NB4 (cell line): ENCODE results near the gene TMPRSS3.

ENCODE experiments used
- POLR2A ChIP-seq: IDR thresholded peaks from 2 replicates; pipeline ENCODE4 v1.6.1; 2011; ENCODE audit warnings: mild to moderate bottlenecking; ENCODE audit not compliant: insufficient read length; ENCODE audit errors: extremely low read depth
- TF ChIP-seq, protein P1 (sequence below): IDR thresholded peaks from one replicate; pipeline ENCODE4 v1.5.1; 2012; ENCODE audit warnings: low read depth, low read length
- TF ChIP-seq, protein P2 (sequence below): IDR thresholded peaks from 2 replicates; pipeline ENCODE4 v1.6.1; 2011; ENCODE audit warnings: low read depth, low read length

DNA sequence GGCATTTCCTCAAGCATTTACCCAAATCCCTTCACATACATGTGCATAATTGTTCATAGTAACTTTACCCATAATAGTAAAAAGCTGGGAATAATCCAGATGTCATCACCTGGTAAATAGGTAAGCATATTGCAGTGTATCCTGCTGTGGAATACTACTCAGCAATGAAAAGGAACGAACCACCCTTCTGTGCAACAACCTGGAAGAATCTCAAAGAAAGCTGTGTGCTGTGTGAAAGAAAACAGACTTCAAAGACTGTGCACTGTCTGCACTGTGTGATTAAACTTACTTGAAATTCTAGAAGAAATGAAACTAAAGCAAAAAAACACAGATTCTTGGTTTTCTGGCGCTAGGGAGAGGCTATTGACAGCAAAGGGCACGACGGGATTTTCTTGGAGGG lies 58.6 kb downstream of the TMPRSS3 start:
- TF ChIP-seq, protein P1, sequence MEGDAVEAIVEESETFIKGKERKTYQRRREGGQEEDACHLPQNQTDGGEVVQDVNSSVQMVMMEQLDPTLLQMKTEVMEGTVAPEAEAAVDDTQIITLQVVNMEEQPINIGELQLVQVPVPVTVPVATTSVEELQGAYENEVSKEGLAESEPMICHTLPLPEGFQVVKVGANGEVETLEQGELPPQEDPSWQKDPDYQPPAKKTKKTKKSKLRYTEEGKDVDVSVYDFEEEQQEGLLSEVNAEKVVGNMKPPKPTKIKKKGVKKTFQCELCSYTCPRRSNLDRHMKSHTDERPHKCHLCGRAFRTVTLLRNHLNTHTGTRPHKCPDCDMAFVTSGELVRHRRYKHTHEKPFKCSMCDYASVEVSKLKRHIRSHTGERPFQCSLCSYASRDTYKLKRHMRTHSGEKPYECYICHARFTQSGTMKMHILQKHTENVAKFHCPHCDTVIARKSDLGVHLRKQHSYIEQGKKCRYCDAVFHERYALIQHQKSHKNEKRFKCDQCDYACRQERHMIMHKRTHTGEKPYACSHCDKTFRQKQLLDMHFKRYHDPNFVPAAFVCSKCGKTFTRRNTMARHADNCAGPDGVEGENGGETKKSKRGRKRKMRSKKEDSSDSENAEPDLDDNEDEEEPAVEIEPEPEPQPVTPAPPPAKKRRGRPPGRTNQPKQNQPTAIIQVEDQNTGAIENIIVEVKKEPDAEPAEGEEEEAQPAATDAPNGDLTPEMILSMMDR: no peak
- TF ChIP-seq POLR2A: no peak
- TF ChIP-seq, protein P2, sequence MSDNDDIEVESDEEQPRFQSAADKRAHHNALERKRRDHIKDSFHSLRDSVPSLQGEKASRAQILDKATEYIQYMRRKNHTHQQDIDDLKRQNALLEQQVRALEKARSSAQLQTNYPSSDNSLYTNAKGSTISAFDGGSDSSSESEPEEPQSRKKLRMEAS: no peak
